Activated T-helper 2 cell treated with anti-CD3 and anti-CD28 coated beads, Interferon-gamma antibody, Interleukin-2, Interleukin-4, amounts not matched to agents 10 μg/mL and 5 μg/mL and 100 μg/mL, durations not matched to agents 14 hours and 24 hours and 36 hours (primary cell): ENCODE measurements around the gene ARHGEF33. TPM values are rescaled to one million over a fixed set of nuclear protein-coding genes. Genes with fewer than 3 reads are reported as not detected.
"Not testable (repeated sequence)": the region's sequence is repeated elsewhere in the genome, so short reads cannot be mapped to it uniquely, and the experiment has no call there.

Experiments used
- DNase-seq: peaks from one replicate; pipeline ENCODE4 v3.0.0; 2021; ENCODE audit warnings: low spot score
- H3K27ac Mint-ChIP-seq: one replicate; pipeline ENCODE4 v1.8.0; 2021; ENCODE audit warnings: mixed read lengths
- H3K27me3 Mint-ChIP-seq: one replicate; pipeline ENCODE4 v1.8.0; 2021; ENCODE audit warnings: low read depth, mixed read lengths
- H3K36me3 Mint-ChIP-seq: one replicate; pipeline ENCODE4 v1.8.0; 2021; ENCODE audit warnings: low read depth, mixed read lengths
- H3K4me1 Mint-ChIP-seq: one replicate; pipeline ENCODE4 v1.8.0; 2021; ENCODE audit warnings: low read depth, mixed read lengths
- H3K4me3 Mint-ChIP-seq: one replicate; pipeline ENCODE4 v1.8.0; 2021; ENCODE audit warnings: low read depth, mild to moderate bottlenecking, moderate library complexity, mixed read lengths
- H3K9me3 Mint-ChIP-seq: one replicate; pipeline ENCODE4 v1.8.0; 2021; ENCODE audit warnings: mixed read lengths
- intact Hi-C: fragments of 100-400 bp; cut with micrococcal nuclease; formaldehyde crosslinking; loops from one replicate; pipeline ENCODE4 v1.15.1; 2023
- total RNA-seq: library from RNA; stranded (reverse); gene quantifications from 2 replicates; pipeline ENCODE4 v1.2.3, GENCODE V29; 2022

Gene ARHGEF33
- total RNA-seq, 1 donor from 2014 or later: 0.25 TPM

- Mint-ChIP-seq H3K27me3 (peaks cover 35% of the 10 kb centered on the region), H3K4me3 (no peak overlapping the region), H3K27ac (no peak overlapping the region), H3K36me3 (no peaks in the 10 kb centered on the region), H3K4me1 (no peaks in the 10 kb centered on the region), H3K9me3 (no peaks in the 10 kb centered on the region)
- intact Hi-C loops: no loop called here
- no peak for DNase-seq
Measured at GRCh38 chr2:38922902-38923301, 33.2 kb downstream of the ARHGEF33 start.

- intact Hi-C loops: no loop called here
- Mint-ChIP-seq H3K4me1 (no peaks in the 10 kb centered on the region), H3K27me3 (peaks cover 38% of the 10 kb centered on the region)
Measured at GRCh38 chr2:38925982-38926381, 36.3 kb downstream of the ARHGEF33 start.

GRCh38 chr2:38930600-38930999 is 40.9 kb downstream of the ARHGEF33 start:
- no peak overlapping the region for H3K27ac Mint-ChIP-seq
- H3K4me3 Mint-ChIP-seq: no peak overlapping the region
- intact Hi-C loops: no loop called here
- no peaks in the 10 kb centered on the region for H3K36me3 Mint-ChIP-seq
- H3K9me3 Mint-ChIP-seq: no peaks in the 10 kb centered on the region
- no peak for DNase-seq
- no peaks in the 10 kb centered on the region for H3K4me1 Mint-ChIP-seq
- H3K27me3 Mint-ChIP-seq: peaks cover 25% of the 10 kb centered on the region

More at GRCh38 chr2:38925982-38926381, 36.3 kb downstream of the ARHGEF33 start:
- Mint-ChIP-seq H3K36me3 (no peaks in the 10 kb centered on the region), H3K4me3 (no peak overlapping the region), H3K27ac (no peak overlapping the region), H3K9me3 (no peaks in the 10 kb centered on the region)
- no peak for DNase-seq

GRCh38 chr2:38932586-38932985 is 42.9 kb downstream of the ARHGEF33 start:
- Mint-ChIP-seq H3K27me3 (peaks cover 20% of the 10 kb centered on the region), H3K4me3 (no peak overlapping the region), H3K9me3 (no peaks in the 10 kb centered on the region), H3K27ac (no peak overlapping the region), H3K36me3 (no peaks in the 10 kb centered on the region), H3K4me1 (peaks cover 2% of the 10 kb centered on the region)
- intact Hi-C loops: no loop called here
- DNase-seq: no peak

GRCh38 chr2:38933653-38934052 is 44.0 kb downstream of the ARHGEF33 start:
- no peak for DNase-seq
- intact Hi-C loops: no loop called here
- Mint-ChIP-seq H3K9me3 (no peaks in the 10 kb centered on the region), H3K27ac (no peak overlapping the region), H3K4me3 (no peak overlapping the region), H3K36me3 (no peaks in the 10 kb centered on the region), H3K4me1 (peaks cover 2% of the 10 kb centered on the region), H3K27me3 (peaks cover 16% of the 10 kb centered on the region)

- intact Hi-C loops: no loop called here
- no peak for DNase-seq
- no peaks in the 10 kb centered on the region for H3K36me3 Mint-ChIP-seq
- no peak overlapping the region for H3K27ac Mint-ChIP-seq
- no peak overlapping the region for H3K4me3 Mint-ChIP-seq
- peaks cover 14% of the 10 kb centered on the region for H3K27me3 Mint-ChIP-seq
- peaks cover 2% of the 10 kb centered on the region for H3K4me1 Mint-ChIP-seq
- H3K9me3 Mint-ChIP-seq: no peaks in the 10 kb centered on the region
Measured at GRCh38 chr2:38934742-38935141, 45.1 kb downstream of the ARHGEF33 start.

GRCh38 chr2:38935568-38936172 is 46.0 kb downstream of the ARHGEF33 start:
- H3K4me1 Mint-ChIP-seq: peaks cover 2% of the 10 kb centered on the region
- DNase-seq: no peak
- H3K36me3 Mint-ChIP-seq: no peaks in the 10 kb centered on the region
- H3K27me3 Mint-ChIP-seq: peaks cover 18% of the 10 kb centered on the region
- intact Hi-C loops: no loop called here
- H3K9me3 Mint-ChIP-seq: no peaks in the 10 kb centered on the region
- H3K27ac Mint-ChIP-seq: no peak overlapping the region
- no peak overlapping the region for H3K4me3 Mint-ChIP-seq

- H3K4me3 Mint-ChIP-seq, H3K9me3 Mint-ChIP-seq, H3K36me3 Mint-ChIP-seq, H3K27ac Mint-ChIP-seq, H3K4me1 Mint-ChIP-seq, DNase-seq, intact Hi-C loops: not testable (repeated sequence)
- peaks cover 22% of the 10 kb centered on the region for H3K27me3 Mint-ChIP-seq
Measured at GRCh38 chr2:38936516-38936915, 46.8 kb downstream of the ARHGEF33 start.

- Mint-ChIP-seq H3K4me1 (peaks cover 2% of the 10 kb centered on the region), H3K9me3 (no peaks in the 10 kb centered on the region), H3K27ac (no peak overlapping the region), H3K36me3 (no peaks in the 10 kb centered on the region), H3K4me3 (no peak overlapping the region), H3K27me3 (peaks cover 22% of the 10 kb centered on the region)
- intact Hi-C loops: no loop called here
- DNase-seq: no peak
Measured at GRCh38 chr2:38937548-38937947, 47.9 kb downstream of the ARHGEF33 start.

GRCh38 chr2:38940746-38941145 is 51.1 kb downstream of the ARHGEF33 start:
- DNase-seq: no peak
- no peaks in the 10 kb centered on the region for H3K36me3 Mint-ChIP-seq
- H3K4me1 Mint-ChIP-seq: peaks cover 3% of the 10 kb centered on the region
- no peak overlapping the region for H3K4me3 Mint-ChIP-seq
- H3K27ac Mint-ChIP-seq: no peak overlapping the region
- no peaks in the 10 kb centered on the region for H3K9me3 Mint-ChIP-seq
- peaks cover 10% of the 10 kb centered on the region for H3K27me3 Mint-ChIP-seq
- intact Hi-C loops: no loop called here

GRCh38 chr2:38943784-38944183 is 54.1 kb downstream of the ARHGEF33 start:
- no peak overlapping the region for H3K4me3 Mint-ChIP-seq

GRCh38 chr2:38945372-38945771 is 55.7 kb downstream of the ARHGEF33 start:
- Mint-ChIP-seq H3K36me3 (no peaks in the 10 kb centered on the region), H3K27me3 (peaks cover 8% of the 10 kb centered on the region), H3K9me3 (no peaks in the 10 kb centered on the region), H3K4me1 (peaks cover 2% of the 10 kb centered on the region), H3K4me3 (no peak overlapping the region), H3K27ac (no peak overlapping the region)
- intact Hi-C loops: loop anchor here (5.0 kb wide), 2 partner anchors 92 to 112 kb away; no protein-coding TSS in a partner anchor
- DNase-seq: no peak

More at GRCh38 chr2:38943784-38944183, 54.1 kb downstream of the ARHGEF33 start:
- no peak overlapping the region for H3K27ac Mint-ChIP-seq
- no peak for DNase-seq
- peaks cover 2% of the 10 kb centered on the region for H3K4me1 Mint-ChIP-seq
- peaks cover 9% of the 10 kb centered on the region for H3K27me3 Mint-ChIP-seq
- no peaks in the 10 kb centered on the region for H3K9me3 Mint-ChIP-seq
- no peaks in the 10 kb centered on the region for H3K36me3 Mint-ChIP-seq
- intact Hi-C loops: no loop called here

GRCh38 chr2:38945911-38946310 is 56.2 kb downstream of the ARHGEF33 start:
- Mint-ChIP-seq H3K27ac (no peak overlapping the region), H3K4me3 (no peak overlapping the region), H3K36me3 (no peaks in the 10 kb centered on the region), H3K27me3 (peaks cover 3% of the 10 kb centered on the region), H3K9me3 (no peaks in the 10 kb centered on the region), H3K4me1 (peaks cover 2% of the 10 kb centered on the region)
- intact Hi-C loops: loop anchor here (5.0 kb wide), 2 partner anchors 91 to 111 kb away; no protein-coding TSS in a partner anchor
- no peak for DNase-seq
